GM18517 (cell line): ENCODE data around the gene C1RL.
"Not testable (repeated sequence)": the region's sequence is repeated elsewhere in the genome, so short reads cannot be mapped to it uniquely, and the experiment has no call there.

Experiments used
- ATAC-seq: cut with Tn5 transposase; IDR thresholded peaks from one replicate; pipeline ENCODE4 v1.9.1; 2021; ENCODE audit warnings: mild to moderate bottlenecking, moderate library complexity; ENCODE audit not compliant: unreplicated experiment

The C1RL gene

DNA sequence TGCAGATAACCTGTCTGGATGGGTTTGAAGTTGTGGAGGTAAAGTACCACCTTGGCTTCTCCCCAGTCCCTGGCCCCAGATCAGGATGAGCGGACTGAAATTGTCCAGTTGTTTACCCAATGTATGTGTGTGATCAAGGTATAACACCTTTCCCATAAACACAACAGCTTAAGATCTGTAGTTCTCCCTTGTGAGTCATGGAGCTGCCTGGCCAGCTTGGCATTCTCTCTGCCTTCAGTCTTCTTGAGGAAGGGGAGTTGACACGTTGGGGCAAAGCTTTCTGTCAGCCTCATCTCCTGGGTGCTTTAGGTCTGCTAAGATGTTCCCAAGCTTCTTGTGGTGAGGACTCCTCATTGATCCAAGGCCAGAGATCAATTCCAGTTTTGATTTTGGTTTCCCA is 42.4 kb downstream of the C1RL start:
- ATAC-seq = no peak

DNA sequence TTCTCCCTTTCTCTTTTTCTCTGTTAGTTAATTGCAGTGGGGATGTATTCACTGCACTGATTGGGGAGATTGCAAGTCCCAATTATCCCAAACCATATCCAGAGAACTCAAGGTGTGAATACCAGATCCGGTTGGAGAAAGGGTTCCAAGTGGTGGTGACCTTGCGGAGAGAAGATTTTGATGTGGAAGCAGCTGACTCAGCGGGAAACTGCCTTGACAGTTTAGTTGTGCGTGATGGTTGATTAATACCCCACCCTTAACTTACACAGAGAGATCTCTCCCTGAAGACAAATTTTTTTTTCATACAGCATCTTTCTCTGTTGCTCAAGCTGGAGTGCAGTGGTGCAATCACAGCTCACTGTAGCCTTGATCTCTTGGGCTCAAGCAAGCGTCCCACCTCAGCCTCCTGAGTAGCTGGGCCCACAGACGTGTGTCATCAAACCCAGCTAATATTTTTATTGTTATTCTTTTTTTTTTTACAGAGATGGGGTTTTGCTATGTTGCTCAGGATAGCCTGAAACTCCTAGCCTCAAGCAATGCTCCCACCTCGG is 43.9 kb downstream of the C1RL start:
- ATAC-seq = no peak

DNA sequence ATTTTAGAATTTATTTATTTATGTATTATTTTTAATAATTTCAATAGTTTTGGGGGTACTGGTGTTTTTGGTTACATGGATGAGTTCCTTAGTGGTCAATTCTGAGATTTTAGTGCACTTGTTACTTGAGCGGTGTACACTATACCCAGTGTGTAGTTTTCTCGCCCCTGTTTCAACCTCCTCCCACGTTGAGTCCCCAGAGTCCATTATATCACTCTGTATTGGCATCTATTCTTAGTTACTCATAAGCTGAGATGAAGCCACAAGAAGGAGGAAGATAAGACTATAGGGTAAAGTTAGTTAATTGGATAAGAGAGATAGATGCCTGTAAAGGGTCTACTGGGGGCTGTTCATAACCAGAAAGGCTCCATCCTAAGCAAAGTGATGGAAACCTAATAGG is 44.5 kb downstream of the C1RL start:
- ATAC-seq = no peak

DNA sequence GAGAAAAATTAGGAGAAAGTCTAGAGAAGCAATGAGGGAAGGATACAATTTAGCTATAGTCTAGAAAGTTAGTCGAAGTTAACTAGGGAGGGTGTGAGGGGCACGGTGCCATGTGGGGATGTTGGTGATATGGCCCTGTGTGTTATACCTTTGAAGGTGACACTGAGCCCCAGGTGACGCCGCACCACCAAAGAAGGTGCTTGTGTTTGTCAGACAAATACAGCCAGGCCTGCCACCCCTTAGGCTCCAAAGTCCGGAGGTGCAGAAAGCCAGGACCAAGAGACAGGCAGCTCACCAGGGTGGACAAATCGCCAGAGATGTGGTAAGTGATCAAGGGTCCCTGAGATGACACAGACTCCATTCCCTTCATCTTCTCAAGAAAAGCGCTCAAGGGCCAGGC is 47.4 kb downstream of the C1RL start:
- ATAC-seq = no peak

DNA sequence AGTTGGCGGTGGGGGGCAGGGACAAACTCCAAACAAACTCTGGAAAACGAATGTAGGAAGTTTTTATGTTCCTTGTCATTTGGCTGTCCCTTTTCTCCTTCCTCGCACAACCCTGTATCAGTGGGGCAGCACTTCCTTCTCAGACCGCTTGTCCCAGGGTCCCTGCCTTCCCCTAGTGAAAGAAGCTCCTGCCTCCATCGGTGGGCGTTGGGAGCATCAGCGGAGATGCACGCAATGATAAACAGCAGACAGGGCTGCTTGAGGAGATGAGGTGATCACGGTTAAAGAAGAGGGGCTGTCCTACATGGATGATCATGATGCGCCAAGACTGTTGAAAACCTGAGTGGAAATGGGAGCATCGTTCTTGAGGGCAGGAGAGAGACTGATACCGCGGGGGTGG is 47.9 kb downstream of the C1RL start:
- no peak for ATAC-seq

DNA sequence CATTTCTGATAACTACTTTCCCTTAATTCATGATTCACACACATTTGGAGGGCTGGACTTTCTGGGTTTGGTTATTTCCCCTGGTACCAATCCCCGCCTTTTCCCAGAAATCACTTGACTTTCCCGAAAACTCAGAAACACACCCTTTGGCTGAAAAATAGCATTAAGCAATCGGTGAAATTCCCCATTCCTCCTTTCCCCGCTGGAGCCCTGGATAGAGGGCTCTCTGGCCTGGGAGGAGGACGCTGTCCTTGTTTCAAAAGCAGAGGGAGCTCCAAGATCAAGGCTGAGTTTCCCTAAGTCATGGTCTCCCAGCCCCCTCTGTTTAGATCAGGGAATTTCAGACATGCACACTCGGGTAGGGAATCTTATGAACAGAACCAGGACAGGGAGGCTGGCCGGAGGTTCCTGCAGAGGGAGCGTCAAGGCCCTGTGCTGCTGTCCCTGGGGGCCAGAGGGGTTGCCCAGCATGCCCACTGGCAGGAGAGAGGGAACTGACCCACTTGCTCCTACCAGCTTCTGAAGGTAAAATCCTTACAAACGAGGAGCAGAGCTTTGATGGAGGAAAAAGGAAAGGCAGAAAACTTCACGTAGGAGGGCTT is 48.6 kb downstream of the C1RL start, which contains the start of gene C1S:
TSS of gene C1S (plus strand) at position 366 of the 602 bp plus-strand sequence. CDS start 1,195 bp downstream, outside the sequence.
- ATAC-seq = no peak

DNA sequence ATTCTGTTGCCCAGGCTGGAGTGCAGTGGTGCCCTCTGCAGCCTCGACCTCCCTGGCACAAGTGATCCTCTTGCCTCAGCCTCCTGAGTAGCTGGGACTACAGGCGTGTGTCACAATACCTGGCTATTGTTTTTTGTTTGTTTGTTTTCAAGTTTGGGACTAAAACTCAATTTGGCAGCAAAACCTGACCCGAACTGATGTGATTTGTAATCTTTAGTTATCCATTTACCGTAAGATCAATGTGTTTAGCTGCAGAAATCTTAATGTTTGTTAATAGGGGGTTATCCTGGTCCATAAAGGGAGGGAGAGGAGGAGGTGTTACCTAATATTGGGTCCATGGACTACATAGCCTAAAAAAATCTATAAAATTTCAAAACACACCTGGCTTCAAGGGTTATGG is 49.2 kb downstream of the C1RL start:
- ATAC-seq = no peak

DNA sequence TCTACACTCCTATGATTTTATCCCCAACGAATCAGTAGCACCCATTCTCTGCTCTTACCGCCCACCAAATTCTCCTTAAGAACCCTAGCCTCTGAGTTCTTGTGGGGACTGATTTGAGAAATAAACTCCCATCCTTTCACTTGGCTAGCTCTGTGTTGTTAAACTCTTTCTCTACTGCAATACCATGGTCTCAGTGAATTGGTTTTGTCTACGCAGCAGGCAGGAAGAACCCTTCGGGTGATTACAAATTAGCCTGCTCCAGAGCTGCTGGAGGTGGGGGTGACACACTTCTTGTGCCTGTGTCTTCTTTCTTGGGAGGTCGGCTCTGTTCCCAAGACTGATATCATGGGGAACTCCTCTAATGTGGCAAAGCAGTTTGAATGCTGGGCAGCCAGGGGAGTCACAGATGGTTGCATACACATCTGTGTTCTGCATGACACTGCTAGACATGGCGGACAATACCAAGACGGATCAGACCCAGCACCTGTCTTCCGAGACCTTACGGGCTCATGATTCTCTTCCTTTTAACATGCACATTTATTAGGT is 50.1 kb downstream of the C1RL start:
- no peak for ATAC-seq

DNA sequence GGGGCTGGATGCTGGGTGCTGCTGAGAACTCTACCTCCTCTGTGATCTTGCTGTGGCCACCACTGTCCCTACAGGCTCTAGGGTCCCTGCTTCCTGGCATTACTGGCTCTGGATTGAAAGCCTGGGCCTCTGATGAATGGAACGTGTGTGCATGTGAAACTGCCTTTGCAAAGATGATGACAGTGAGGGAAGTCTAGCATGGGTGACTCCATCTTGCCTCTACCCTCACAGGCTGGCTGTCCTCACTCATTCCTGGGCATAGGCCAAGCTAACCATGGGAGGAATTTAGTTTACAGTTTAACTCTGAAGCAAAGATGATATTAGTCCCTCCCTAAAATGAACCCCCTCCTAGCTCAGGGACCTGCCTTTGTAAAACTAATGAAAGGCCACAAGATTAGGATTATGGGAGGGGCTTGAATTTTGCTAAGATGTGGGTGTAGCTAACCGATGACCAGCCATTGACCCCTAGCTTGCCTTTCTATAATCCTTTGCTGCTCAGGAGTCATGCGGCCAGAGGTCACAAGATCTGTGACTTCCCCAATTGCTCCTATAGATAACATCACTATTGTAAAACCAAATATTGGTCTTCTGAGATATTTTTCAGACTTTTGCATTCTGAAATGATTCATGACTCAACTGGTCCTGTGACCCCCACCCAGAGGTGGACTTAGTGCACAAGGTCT is 50.7 kb downstream of the C1RL start:
- ATAC-seq = no peak

DNA sequence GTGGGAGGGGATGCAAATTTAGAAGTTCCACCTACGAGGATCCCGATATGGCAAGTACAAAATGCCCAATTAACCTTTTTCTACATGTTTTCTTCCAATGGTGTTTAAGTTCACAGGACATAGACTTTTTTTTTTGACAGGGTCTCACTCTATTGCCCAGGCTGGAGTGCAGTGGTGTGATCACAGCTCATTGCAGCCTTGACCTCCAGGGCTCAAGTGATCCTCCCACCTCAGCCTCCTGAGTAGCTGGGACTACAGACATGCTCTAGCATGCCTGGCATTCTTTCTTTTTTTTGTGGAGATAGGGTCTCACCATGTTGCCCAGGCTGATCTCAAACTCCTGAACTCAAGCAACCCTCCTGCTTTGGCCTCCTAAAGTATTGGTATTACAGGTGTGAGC is 53.3 kb downstream of the C1RL start:
- not testable (repeated sequence) for ATAC-seq

DNA sequence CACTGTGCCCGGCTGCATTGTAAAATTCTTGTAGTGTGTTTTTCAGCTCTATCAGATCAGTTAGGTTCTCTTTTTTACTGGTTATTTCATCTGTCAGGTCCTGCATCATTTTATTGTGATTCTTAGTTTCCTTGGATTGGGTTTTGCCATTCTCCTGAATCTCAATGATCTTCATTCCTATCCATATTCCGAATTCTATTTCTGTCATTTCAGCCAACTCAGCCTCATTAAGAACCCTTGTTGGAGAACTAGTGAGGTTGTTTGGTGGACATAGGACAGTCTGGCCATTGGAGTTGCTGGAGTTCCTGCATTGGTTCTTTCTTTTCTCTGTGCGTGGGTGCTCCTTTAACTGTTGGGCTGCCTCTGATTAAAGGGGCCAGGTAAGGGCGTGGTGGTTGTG is 54.1 kb downstream of the C1RL start:
- no peak for ATAC-seq

DNA sequence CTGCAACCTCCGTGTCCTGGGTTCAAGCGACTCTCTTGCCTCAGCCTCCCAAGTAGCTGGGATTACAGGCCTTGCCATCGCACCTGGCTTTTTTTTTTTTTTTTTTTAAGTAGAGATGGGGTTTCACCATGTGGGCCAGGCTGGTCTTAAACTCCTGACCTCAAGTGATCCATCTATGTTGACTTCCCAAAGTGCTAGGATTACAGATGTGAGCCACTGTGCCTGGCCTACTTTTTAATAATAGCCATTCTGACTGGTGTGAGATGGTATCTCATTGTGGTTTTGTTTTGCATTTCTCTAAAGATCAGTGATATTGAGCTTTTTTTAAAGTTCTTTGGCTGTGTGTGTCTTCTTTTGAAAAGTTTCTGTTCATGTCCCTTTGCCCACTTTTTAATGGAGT is 59.0 kb downstream of the C1RL start:
- ATAC-seq = not testable (repeated sequence)

DNA sequence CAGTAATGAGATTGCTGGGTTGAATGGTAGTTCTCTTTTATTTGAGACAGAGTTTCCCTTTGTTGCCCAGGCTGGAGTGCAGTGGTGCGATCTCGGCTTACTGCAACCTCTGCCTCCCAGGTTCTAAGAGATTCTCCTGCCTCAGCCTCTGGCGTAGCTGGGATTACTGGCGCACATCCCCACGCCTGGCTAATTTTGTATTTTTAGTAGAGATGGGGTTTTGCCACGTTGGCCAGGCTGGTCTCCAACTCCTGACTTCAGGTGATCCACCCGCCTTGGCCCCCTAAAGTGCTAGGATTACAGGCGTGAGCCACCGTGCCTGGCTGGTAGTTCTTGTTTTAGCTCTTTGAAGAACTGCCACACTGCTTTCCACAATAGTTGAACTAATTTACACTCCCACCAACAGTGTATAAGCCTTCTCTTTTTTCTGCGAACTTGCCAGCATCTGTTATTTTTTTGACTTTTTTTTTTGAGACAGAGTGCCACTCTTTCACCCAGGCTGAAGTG is 59.5 kb downstream of the C1RL start:
- ATAC-seq = not testable (repeated sequence)

DNA sequence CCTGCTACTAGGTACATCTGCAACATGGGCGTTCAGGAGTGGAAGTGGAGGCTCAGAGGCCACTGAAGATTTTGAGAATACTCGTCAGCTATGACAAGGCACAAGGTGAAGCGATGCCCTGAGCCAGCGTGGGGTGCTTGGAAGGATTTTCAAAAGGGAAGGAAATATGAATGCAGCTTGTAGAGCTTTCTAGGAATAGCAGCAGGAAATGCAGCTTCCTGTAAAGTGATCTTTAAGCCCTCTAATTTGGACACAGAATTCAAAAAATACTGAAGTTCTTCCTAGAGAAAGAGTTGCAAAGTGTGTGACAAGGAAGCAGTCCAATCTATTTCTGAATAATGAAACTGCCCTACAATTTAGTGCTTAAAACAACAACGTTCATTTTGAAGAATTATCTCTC is 61.7 kb downstream of the C1RL start:
- ATAC-seq = no peak

DNA sequence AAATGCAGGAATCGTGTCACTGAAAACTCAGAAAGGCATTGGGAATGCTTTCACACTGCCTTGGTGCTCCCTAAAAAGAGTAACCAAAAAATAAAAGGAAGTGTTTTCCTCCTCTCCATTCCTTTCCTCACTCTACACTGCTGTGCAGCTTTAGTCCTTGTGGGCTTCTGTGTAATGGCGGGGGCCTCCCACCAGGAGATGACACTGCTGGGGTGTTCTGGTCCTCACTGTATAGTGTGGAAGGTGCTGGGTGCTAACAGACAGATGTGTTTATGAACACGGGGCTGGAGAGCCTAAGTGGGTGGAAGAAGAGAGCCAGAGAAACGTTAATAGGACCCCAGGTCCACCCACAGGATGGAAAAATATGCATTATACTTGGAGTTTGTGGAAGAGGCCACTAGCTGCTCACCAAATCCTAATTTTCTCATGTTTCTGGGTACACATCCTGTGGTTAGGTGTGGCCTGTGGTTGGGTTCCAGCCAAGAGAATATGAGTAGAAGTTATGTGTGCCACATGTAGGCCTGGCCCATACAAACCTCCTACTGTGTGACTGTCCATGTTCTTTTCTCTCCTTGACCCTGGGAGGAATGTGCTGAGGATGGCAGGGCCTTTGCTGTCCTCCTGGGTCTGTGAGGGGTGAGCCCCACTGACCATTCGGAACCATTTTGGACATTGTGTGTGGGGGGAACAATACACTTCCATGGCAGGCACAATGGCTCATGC is 62.5 kb downstream of the C1RL start:
- no peak for ATAC-seq

DNA sequence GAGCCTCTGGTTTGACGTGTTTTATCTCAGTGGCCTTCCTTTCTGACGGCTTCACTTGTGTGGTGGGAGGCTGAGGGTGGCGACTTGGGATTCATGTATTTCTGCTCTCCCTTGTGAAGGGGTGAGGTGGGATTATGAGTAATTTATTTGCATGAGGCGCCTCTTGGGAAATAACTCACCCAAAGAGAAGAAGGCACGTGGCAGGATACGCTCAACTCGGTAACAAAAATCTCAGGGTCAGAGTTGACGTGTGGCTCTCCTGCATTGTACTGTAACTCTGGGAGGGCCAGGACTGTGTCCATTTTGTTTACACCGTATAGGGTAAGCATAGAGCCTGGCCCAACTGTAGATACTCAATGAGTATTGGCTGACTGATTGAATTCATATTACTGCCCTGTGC is 63.1 kb downstream of the C1RL start:
- no peak for ATAC-seq
